ENCODE results near the gene PPIP5K2. TPM values are rescaled to one million over a fixed set of nuclear protein-coding genes. Genes with fewer than 3 reads are reported as not detected.

PPIP5K2 gene
- total RNA-seq, 2 donors from 2014 or later: 23.9 to 24.9 TPM

- Histone ChIP-seq H3K36me3 (no peaks in the 10 kb centered on the region), H3K9me3 (no peaks in the 10 kb centered on the region), H3K4me3 (no peak overlapping the region), H3K27me3 (replicated peaks; ENCODE audit: insufficient read depth) (no peaks in the 10 kb centered on the region), H3K4me1 (replicated peaks) (no peaks in the 10 kb centered on the region), H3K27ac (no peak overlapping the region)
- intact Hi-C loops (cut with DNase I): no loop called here
- DNase-seq (ENCODE audit: low spot score): no peak
- TF ChIP-seq CTCF (IDR thresholded peaks at IDR 0.05): no peak
- no peak for TF ChIP-seq POLR2A (IDR thresholded peaks at IDR 0.05)
- TF ChIP-seq POLR2AphosphoS5 (IDR thresholded peaks at IDR 0.05): no peak
- 96% methylated on average over 2 of the region's 2 CpGs for WGBS
These were observed 129.0 kb downstream of the PPIP5K2 start for GRCh38 chr5:103249068-103249467.

GRCh38 chr5:103254921-103255320 lies 134.8 kb downstream of the PPIP5K2 start:
- no peaks in the 10 kb centered on the region for H3K36me3 ChIP-seq
- H3K4me3 ChIP-seq: no peak overlapping the region
- no peak for TF ChIP-seq POLR2AphosphoS5 (IDR thresholded peaks at IDR 0.05)
- no peaks in the 10 kb centered on the region for H3K9me3 ChIP-seq
- no peak for DNase-seq (ENCODE audit: low spot score)
- H3K27me3 ChIP-seq (replicated peaks; ENCODE audit: insufficient read depth): no peaks in the 10 kb centered on the region
- H3K27ac ChIP-seq: no peak overlapping the region
- 57% methylated on average over 1 of the region's 1 CpG for WGBS
- intact Hi-C loops (cut with DNase I): no loop called here
- no peaks in the 10 kb centered on the region for H3K4me1 ChIP-seq (replicated peaks)

GRCh38 chr5:103255691-103256090 lies 135.6 kb downstream of the PPIP5K2 start:
- no peaks in the 10 kb centered on the region for H3K4me1 ChIP-seq (replicated peaks)
- H3K27ac ChIP-seq: no peak overlapping the region
- TF ChIP-seq POLR2A (IDR thresholded peaks at IDR 0.05): no peak
- no peak for TF ChIP-seq CTCF (IDR thresholded peaks at IDR 0.05)
- no peak for TF ChIP-seq POLR2AphosphoS5 (IDR thresholded peaks at IDR 0.05)
- no peaks in the 10 kb centered on the region for H3K9me3 ChIP-seq
- H3K36me3 ChIP-seq: no peaks in the 10 kb centered on the region
- WGBS: 96% methylated on average over 7 of the region's 7 CpGs
- DNase-seq (ENCODE audit: low spot score): no peak
- H3K27me3 ChIP-seq (replicated peaks; ENCODE audit: insufficient read depth): no peaks in the 10 kb centered on the region
- H3K4me3 ChIP-seq: no peak overlapping the region
- intact Hi-C loops (cut with DNase I): no loop called here

- H3K4me1 ChIP-seq (replicated peaks): no peaks in the 10 kb centered on the region
- 86% methylated on average over 4 of the region's 4 CpGs for WGBS
- H3K4me3 ChIP-seq: no peak overlapping the region
- H3K27me3 ChIP-seq (replicated peaks; ENCODE audit: insufficient read depth): no peaks in the 10 kb centered on the region
- intact Hi-C loops (cut with DNase I): no loop called here
- no peak for TF ChIP-seq POLR2A (IDR thresholded peaks at IDR 0.05)
- TF ChIP-seq POLR2AphosphoS5 (IDR thresholded peaks at IDR 0.05): no peak
- no peak for TF ChIP-seq CTCF (IDR thresholded peaks at IDR 0.05)
- H3K27ac ChIP-seq: no peak overlapping the region
- no peaks in the 10 kb centered on the region for H3K9me3 ChIP-seq
- H3K36me3 ChIP-seq: no peaks in the 10 kb centered on the region
- DNase-seq (ENCODE audit: low spot score): no peak
These were observed 136.1 kb downstream of the PPIP5K2 start for GRCh38 chr5:103256178-103256577.

GRCh38 chr5:103258368-103258956 lies 138.4 kb downstream of the PPIP5K2 start, which contains the start of gene MACIR:
TSS of gene MACIR (plus strand) at chr5:103258763. CDS start at chr5:103275920, 17,157 bp downstream.
- Histone ChIP-seq H3K36me3 (no peaks in the 10 kb centered on the region), H3K27ac (peak within 1 kb of the TSS; percentile 75 to 76), H3K4me1 (replicated peaks) (no peaks in the 10 kb centered on the region), H3K27me3 (replicated peaks; ENCODE audit: insufficient read depth) (no peaks in the 10 kb centered on the region), H3K4me3 (peak within 1 kb of the TSS; percentile 67 to 82), H3K9me3 (no peaks in the 10 kb centered on the region)
- WGBS: 0% methylated on average over 27 of the region's 45 CpGs
- TF ChIP-seq CTCF (IDR thresholded peaks at IDR 0.05) (peak in 2 of 4 experiments; percentile 26 to 28), POLR2AphosphoS5 (IDR thresholded peaks at IDR 0.05) (peak; percentile 82), POLR2A (IDR thresholded peaks at IDR 0.05) (peak; percentile 61)
- intact Hi-C loops (cut with DNase I): no loop called here
- DNase-seq (ENCODE audit: low spot score): peak; percentile 95
